OCI-LY7 (cell line): ENCODE measurements around the gene KLF16. TPM values are rescaled to one million over a fixed set of nuclear protein-coding genes. Genes with fewer than 3 reads are reported as not detected.

Experiments used
- BruUV-seq: library from RNA; stranded (reverse); fragments of 400-500 nt; replicated peaks from 2 replicates; lab custom pipeline; 2021; lab: Mats Ljungman, UMichigan
- CTCF ChIA-PET: fragments of 300-600 bp; sonication (Branson Sonifier 250); formaldehyde crosslinking; loops from one replicate; lab custom pipeline; 2022; ENCODE audit warnings: antibody characterized with exemption; ENCODE audit not compliant: unreplicated experiment; lab: Charles Lee
- POLR2A ChIA-PET: fragments of 300-600 bp; sonication (Branson Sonifier 250); formaldehyde crosslinking; loops from one replicate; lab custom pipeline; 2022; ENCODE audit warnings: antibody characterized with exemption; lab: Charles Lee
- DNase-seq: peaks from one replicate; pipeline ENCODE4 v3.0.0-alpha.2; 2015; ENCODE audit warnings: low spot score
- H2AFZ ChIP-seq: fragments of 200-600 bp; sonication (generic), shearing (Covaris generic); 2 replicates; pipeline ENCODE4 v1.6.1; 2014; ENCODE audit warnings: mild to moderate bottlenecking, antibody characterized with exemption, low read length, moderate library complexity
- H3K27ac ChIP-seq: fragments of 200-600 bp; sonication (generic); 2 replicates; pipeline ENCODE4 v1.5.1; 2014; ENCODE audit warnings: mixed run types, low read depth, mild to moderate bottlenecking, moderate library complexity, low read length, inconsistent platforms; ENCODE audit not compliant: poor library complexity, severe bottlenecking
- H3K36me3 ChIP-seq: fragments of 200-600 bp; sonication (generic); 2 replicates; pipeline ENCODE4 v1.6.1; 2014; ENCODE audit warnings: mild to moderate bottlenecking, antibody characterized with exemption, low read length, moderate library complexity, mixed read lengths; ENCODE audit not compliant: insufficient read depth
- H3K4me1 ChIP-seq: fragments of 200-600 bp; sonication (generic); 2 replicates; pipeline ENCODE4 v1.5.1; 2014; ENCODE audit warnings: mild to moderate bottlenecking, low read length; ENCODE audit not compliant: insufficient read depth, poor library complexity, severe bottlenecking
- H3K4me2 ChIP-seq: fragments of 200-600 bp; sonication (generic); 2 replicates; pipeline ENCODE4 v1.6.1; 2014; ENCODE audit warnings: mild to moderate bottlenecking, low read length
- H3K4me3 ChIP-seq: fragments of 200-600 bp; sonication (generic); 2 replicates; pipeline ENCODE4 v1.5.1; 2014; ENCODE audit warnings: mild to moderate bottlenecking, low read depth, low read length; ENCODE audit not compliant: poor library complexity, severe bottlenecking
- H3K79me2 ChIP-seq: fragments of 200-600 bp; sonication (generic); 2 replicates; pipeline ENCODE4 v1.6.1; 2016; ENCODE audit warnings: low read depth, mild to moderate bottlenecking, low read length, moderate library complexity, mixed read lengths; ENCODE audit not compliant: insufficient read depth
- H3K9me2 ChIP-seq: fragments of 200-600 bp; sonication (generic); 2 replicates; pipeline ENCODE4 v1.6.1; 2016; ENCODE audit warnings: mild to moderate bottlenecking, low read length, mixed read lengths; ENCODE audit not compliant: insufficient read depth
- H3K9me3 ChIP-seq: fragments of 200-600 bp; sonication (generic); 2 replicates; pipeline ENCODE4 v1.6.1; 2014; ENCODE audit warnings: mild to moderate bottlenecking, mixed run types, low read length, mixed read lengths
- H4K20me1 ChIP-seq: fragments of 200-600 bp; sonication (generic); 2 replicates; pipeline ENCODE4 v1.6.1; 2014; ENCODE audit warnings: mild to moderate bottlenecking, antibody characterized with exemption, low read length, moderate library complexity, mixed read lengths; ENCODE audit not compliant: insufficient read depth
- CTCF ChIP-seq: fragments of 200-600 bp; sonication (generic); conservative IDR thresholded peaks from 2 replicates; pipeline ENCODE4 v1.5.1; 2014; ENCODE audit warnings: mild to moderate bottlenecking, antibody characterized with exemption, low read length, moderate library complexity, mixed read lengths
- EZH2phosphoT487 ChIP-seq: fragments of 200-600 bp; sonication (generic); IDR thresholded peaks from 2 replicates; pipeline ENCODE4 v1.6.1; 2018; ENCODE audit warnings: low read depth, borderline replicate concordance, mild to moderate bottlenecking, mixed run types, antibody characterized with exemption, low read length, moderate library complexity, mixed read lengths
- intact Hi-C: fragments of 100-400 bp; cut with micrococcal nuclease; formaldehyde crosslinking; loops from one replicate; pipeline ENCODE4 v1.10.0; 2022; ENCODE audit not compliant: unreplicated experiment
- total RNA-seq, 2 experiments: library from RNA; depleted of rRNA in 1 of 2; stranded (reverse); fragments of >200 nt in 1 of 2; shearing (Covaris generic) in 1 of 2; gene quantifications; 2 replicates each; pipeline ENCODE4 v1.2.3, GENCODE V29; 2014 to 2022

The KLF16 gene
- total RNA-seq, 2 experiments from 2014 or later: 9.6 to 44.4 TPM

DNA sequence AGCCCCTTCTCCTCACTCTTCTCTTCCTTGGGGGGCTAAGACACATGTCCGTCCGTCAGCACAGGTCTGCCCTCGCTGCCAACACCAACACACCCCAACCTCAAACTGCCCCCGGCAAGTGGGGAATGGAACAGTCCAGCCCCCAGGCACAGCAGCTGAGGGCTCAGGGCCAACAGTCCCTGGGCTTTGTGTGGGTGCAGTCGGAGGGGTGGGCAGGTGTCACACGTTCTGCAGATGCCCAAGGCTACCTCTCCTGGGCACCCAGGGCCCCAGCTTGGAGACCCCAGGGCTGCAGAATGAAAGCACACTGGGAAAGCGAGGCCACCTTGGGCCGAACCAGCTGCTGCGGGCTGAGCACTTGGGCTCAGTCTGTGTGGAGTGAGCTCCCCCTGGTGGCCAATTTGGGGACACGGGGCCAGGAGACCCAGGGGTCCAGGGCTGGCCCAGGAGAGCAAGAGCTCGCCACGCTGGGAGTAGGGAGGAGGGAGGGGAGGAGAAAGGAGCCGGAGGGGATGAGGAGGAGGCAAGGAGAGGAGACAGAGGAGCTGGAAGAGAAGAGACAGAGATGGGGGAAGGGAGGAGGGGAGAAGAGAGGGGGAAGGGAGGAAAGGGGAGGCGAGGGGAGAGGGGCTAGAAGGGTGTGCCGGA, 37.3 kb downstream of the KLF16 start:
- no peak overlapping the region for H3K4me3 ChIP-seq
- H3K79me2 ChIP-seq: no peaks in the 10 kb centered on the region
- no peaks in the 10 kb centered on the region for H4K20me1 ChIP-seq
- TF ChIP-seq CTCF (peak; percentile 92), EZH2phosphoT487 (no peak)
- ChIA-PET CTCF (interaction anchor here (0.7 kb wide), 1 partner anchor 12 kb away, joined by 7 read pairs; no protein-coding TSS in a partner anchor), POLR2A (interaction anchor here (0.6 kb wide), 1 partner anchor 387 kb away, joined by 3 read pairs; no protein-coding TSS in a partner anchor)
- no peaks in the 10 kb centered on the region for H3K9me2 ChIP-seq
- H3K9me3 ChIP-seq: no peaks in the 10 kb centered on the region
- H3K4me2 ChIP-seq: no peak overlapping the region
- no peaks in the 10 kb centered on the region for H3K4me1 ChIP-seq
- intact Hi-C loops: no loop called here
- no peak overlapping the region for H2AFZ ChIP-seq
- no TSS peak for BruUV-seq
- peak; percentile 73 for DNase-seq
- no peak overlapping the region for H3K27ac ChIP-seq
- H3K36me3 ChIP-seq: peaks cover 88% of the 10 kb centered on the region

- H3K4me2 ChIP-seq: no peak overlapping the region
- TF ChIP-seq CTCF (no peak), EZH2phosphoT487 (no peak)
- no peaks in the 10 kb centered on the region for H4K20me1 ChIP-seq
- no peaks in the 10 kb centered on the region for H3K79me2 ChIP-seq
- no peaks in the 10 kb centered on the region for H3K9me3 ChIP-seq
- ChIA-PET CTCF (no interaction called here), POLR2A (no interaction called here)
- TSS peak; percentile 42 for BruUV-seq
- H3K27ac ChIP-seq: no peak overlapping the region
- peaks cover 91% of the 10 kb centered on the region for H3K36me3 ChIP-seq
- intact Hi-C loops: no loop called here
- DNase-seq: no peak
- no peaks in the 10 kb centered on the region for H3K9me2 ChIP-seq
- no peaks in the 10 kb centered on the region for H3K4me1 ChIP-seq
- no peak overlapping the region for H2AFZ ChIP-seq
- no peak overlapping the region for H3K4me3 ChIP-seq
Observed at GRCh38 chr19:1824252-1824622, 39.1 kb downstream of the KLF16 start.

GRCh38 chr19:1823539-1824251, 39.7 kb downstream of the KLF16 start:
- no peak for DNase-seq
- no peaks in the 10 kb centered on the region for H3K9me3 ChIP-seq
- no peak overlapping the region for H3K4me2 ChIP-seq
- intact Hi-C loops: no loop called here
- CTCF ChIA-PET: no interaction called here
- H3K4me1 ChIP-seq: no peaks in the 10 kb centered on the region
- no peaks in the 10 kb centered on the region for H4K20me1 ChIP-seq
- POLR2A ChIA-PET: no interaction called here
- H2AFZ ChIP-seq: no peak overlapping the region
- no peak overlapping the region for H3K4me3 ChIP-seq
- no TSS peak for BruUV-seq
- no peak overlapping the region for H3K27ac ChIP-seq
- no peaks in the 10 kb centered on the region for H3K79me2 ChIP-seq
- peaks cover 89% of the 10 kb centered on the region for H3K36me3 ChIP-seq
- TF ChIP-seq CTCF: no peak
- no peak for TF ChIP-seq EZH2phosphoT487
- H3K9me2 ChIP-seq: no peaks in the 10 kb centered on the region
